HG02623 (cell line): ENCODE results near the gene ONECUT3.

Experiments used
- ATAC-seq: cut with Tn5 transposase; IDR thresholded peaks from one replicate; pipeline ENCODE4 v1.9.1; 2021; ENCODE audit warnings: moderate library complexity; ENCODE audit not compliant: unreplicated experiment

ONECUT3 gene

GRCh38 chr19:1828279-1829238, 75.3 kb downstream of the ONECUT3 start:
- ATAC-seq, result no peak

- ATAC-seq, result no peak
These were observed 76.7 kb downstream of the ONECUT3 start for GRCh38 chr19:1829958-1830357.

GRCh38 chr19:1830568-1830967, 77.3 kb downstream of the ONECUT3 start:
- no peak for ATAC-seq
